Measurements from ENCODE around the gene VIL1.

The VIL1 gene

GRCh38 chr2:218384975-218385374, 33.9 kb upstream of the VIL1 start:
- Histone ChIP-seq H3K4me3 (ENCODE audit: low read length) (no peak overlapping the region; the same call in 1 of the 2 replicates), H3K9me3 (ENCODE audit: control insufficient read depth, insufficient read depth, low read length) (no peaks in the 10 kb centered on the region), H3K27ac (ENCODE audit: low read length) (no peak overlapping the region), H3K27me3 (ENCODE audit: control insufficient read depth, insufficient read depth, low read length) (no peaks in the 10 kb centered on the region; the same call in 1 of the 2 replicates), H3K36me3 (ENCODE audit: control insufficient read depth, insufficient read depth, low read length) (no peaks in the 10 kb centered on the region), H3K4me1 (ENCODE audit: control insufficient read depth, insufficient read depth, low read length) (no peaks in the 10 kb centered on the region)
- DNase-seq (ENCODE audit: low read depth, low spot score): no peak
- WGBS (ENCODE audit: insufficient coverage, insufficient read length): no CpG with 5 or more reads among the region's 9 CpGs

- Histone ChIP-seq H3K36me3 (ENCODE audit: control insufficient read depth, insufficient read depth, low read length) (no peaks in the 10 kb centered on the region), H3K4me1 (ENCODE audit: control insufficient read depth, insufficient read depth, low read length) (no peaks in the 10 kb centered on the region), H3K4me3 (ENCODE audit: low read length) (peak overlapping the region; percentile 67; the same call in 1 of the 2 replicates), H3K9me3 (ENCODE audit: control insufficient read depth, insufficient read depth, low read length) (no peaks in the 10 kb centered on the region), H3K27me3 (ENCODE audit: control insufficient read depth, insufficient read depth, low read length) (no peaks in the 10 kb centered on the region; the same call in 1 of the 2 replicates), H3K27ac (ENCODE audit: low read length) (no peak overlapping the region)
- DNase-seq (ENCODE audit: low read depth, low spot score): no peak
- WGBS (ENCODE audit: insufficient coverage, insufficient read length): no CpG with 5 or more reads among the region's 23 CpGs
Measured at GRCh38 chr2:218386505-218387368, 32.2 kb upstream of the VIL1 start.

- DNase-seq (ENCODE audit: low read depth, low spot score): no peak
- Histone ChIP-seq H3K4me3 (ENCODE audit: low read length) (peak overlapping the region; percentile 67; the same call in 1 of the 2 replicates), H3K36me3 (ENCODE audit: control insufficient read depth, insufficient read depth, low read length) (no peaks in the 10 kb centered on the region), H3K9me3 (ENCODE audit: control insufficient read depth, insufficient read depth, low read length) (no peaks in the 10 kb centered on the region), H3K27me3 (ENCODE audit: control insufficient read depth, insufficient read depth, low read length) (no peaks in the 10 kb centered on the region; the same call in 1 of the 2 replicates), H3K4me1 (ENCODE audit: control insufficient read depth, insufficient read depth, low read length) (no peaks in the 10 kb centered on the region), H3K27ac (ENCODE audit: low read length) (no peak overlapping the region)
- no CpG with 5 or more reads among the region's 38 CpGs for WGBS (ENCODE audit: insufficient coverage, insufficient read length)
Measured at GRCh38 chr2:218387369-218388194, 31.3 kb upstream of the VIL1 start.

GRCh38 chr2:218389333-218390150, 29.4 kb upstream of the VIL1 start:
- H3K27ac ChIP-seq (ENCODE audit: low read length): no peak overlapping the region
- H3K36me3 ChIP-seq (ENCODE audit: control insufficient read depth, insufficient read depth, low read length): no peaks in the 10 kb centered on the region
- H3K9me3 ChIP-seq (ENCODE audit: control insufficient read depth, insufficient read depth, low read length): no peaks in the 10 kb centered on the region
- peaks cover 2% of the 10 kb centered on the region; the same call in 1 of the 2 replicates for H3K4me1 ChIP-seq (ENCODE audit: control insufficient read depth, insufficient read depth, low read length)
- H3K27me3 ChIP-seq (ENCODE audit: control insufficient read depth, insufficient read depth, low read length): no peaks in the 10 kb centered on the region; the same call in 1 of the 2 replicates
- DNase-seq (ENCODE audit: low read depth, low spot score): no peak
- H3K4me3 ChIP-seq (ENCODE audit: low read length): no peak overlapping the region
- WGBS (ENCODE audit: insufficient coverage, insufficient read length): no CpG with 5 or more reads among the region's 17 CpGs

GRCh38 chr2:218391202-218391601, 27.7 kb upstream of the VIL1 start:
- DNase-seq (ENCODE audit: low read depth, low spot score): no peak
- no peaks in the 10 kb centered on the region; the same call in 1 of the 2 replicates for H3K27me3 ChIP-seq (ENCODE audit: control insufficient read depth, insufficient read depth, low read length)
- H3K36me3 ChIP-seq (ENCODE audit: control insufficient read depth, insufficient read depth, low read length): no peaks in the 10 kb centered on the region
- no peak overlapping the region for H3K27ac ChIP-seq (ENCODE audit: low read length)
- WGBS (ENCODE audit: insufficient coverage, insufficient read length): no CpG with 5 or more reads among the region's 23 CpGs
- H3K4me3 ChIP-seq (ENCODE audit: low read length): no peak overlapping the region
- peaks cover 2% of the 10 kb centered on the region; the same call in 1 of the 2 replicates for H3K4me1 ChIP-seq (ENCODE audit: control insufficient read depth, insufficient read depth, low read length)
- H3K9me3 ChIP-seq (ENCODE audit: control insufficient read depth, insufficient read depth, low read length): no peaks in the 10 kb centered on the region

GRCh38 chr2:218392459-218392858, 26.5 kb upstream of the VIL1 start:
- Histone ChIP-seq H3K4me1 (ENCODE audit: control insufficient read depth, insufficient read depth, low read length) (peaks cover 10% of the 10 kb centered on the region), H3K4me3 (ENCODE audit: low read length) (no peak overlapping the region), H3K9me3 (ENCODE audit: control insufficient read depth, insufficient read depth, low read length) (no peaks in the 10 kb centered on the region), H3K36me3 (ENCODE audit: control insufficient read depth, insufficient read depth, low read length) (no peaks in the 10 kb centered on the region), H3K27me3 (ENCODE audit: control insufficient read depth, insufficient read depth, low read length) (peaks cover 10% of the 10 kb centered on the region), H3K27ac (ENCODE audit: low read length) (no peak overlapping the region)
- no peak for DNase-seq (ENCODE audit: low read depth, low spot score)
- no CpG with 5 or more reads among the region's 5 CpGs for WGBS (ENCODE audit: insufficient coverage, insufficient read length)

- H3K4me3 ChIP-seq (ENCODE audit: low read length): no peak overlapping the region
- H3K27ac ChIP-seq (ENCODE audit: low read length): no peak overlapping the region
- no peaks in the 10 kb centered on the region for H3K9me3 ChIP-seq (ENCODE audit: control insufficient read depth, insufficient read depth, low read length)
- peaks cover 10% of the 10 kb centered on the region for H3K4me1 ChIP-seq (ENCODE audit: control insufficient read depth, insufficient read depth, low read length)
- no peaks in the 10 kb centered on the region for H3K36me3 ChIP-seq (ENCODE audit: control insufficient read depth, insufficient read depth, low read length)
- WGBS (ENCODE audit: insufficient coverage, insufficient read length): no CpG with 5 or more reads among the region's 16 CpGs
- no peak for DNase-seq (ENCODE audit: low read depth, low spot score)
- H3K27me3 ChIP-seq (ENCODE audit: control insufficient read depth, insufficient read depth, low read length): peaks cover 16% of the 10 kb centered on the region
Measured at GRCh38 chr2:218392891-218393462, 25.9 kb upstream of the VIL1 start.

- Histone ChIP-seq H3K4me1 (ENCODE audit: control insufficient read depth, insufficient read depth, low read length) (peaks cover 12% of the 10 kb centered on the region), H3K27ac (ENCODE audit: low read length) (no peak overlapping the region), H3K27me3 (ENCODE audit: control insufficient read depth, insufficient read depth, low read length) (peaks cover 22% of the 10 kb centered on the region), H3K36me3 (ENCODE audit: control insufficient read depth, insufficient read depth, low read length) (no peaks in the 10 kb centered on the region), H3K4me3 (ENCODE audit: low read length) (no peak overlapping the region), H3K9me3 (ENCODE audit: control insufficient read depth, insufficient read depth, low read length) (no peaks in the 10 kb centered on the region)
- DNase-seq (ENCODE audit: low read depth, low spot score): no peak
- no CpG with 5 or more reads among the region's 8 CpGs for WGBS (ENCODE audit: insufficient coverage, insufficient read length)
Measured at GRCh38 chr2:218393750-218394290, 25.1 kb upstream of the VIL1 start.

GRCh38 chr2:218394298-218395089, 24.4 kb upstream of the VIL1 start:
- H3K9me3 ChIP-seq (ENCODE audit: control insufficient read depth, insufficient read depth, low read length): no peaks in the 10 kb centered on the region
- no peaks in the 10 kb centered on the region for H3K36me3 ChIP-seq (ENCODE audit: control insufficient read depth, insufficient read depth, low read length)
- no peak for DNase-seq (ENCODE audit: low read depth, low spot score)
- H3K27ac ChIP-seq (ENCODE audit: low read length): no peak overlapping the region
- WGBS (ENCODE audit: insufficient coverage, insufficient read length): no CpG with 5 or more reads among the region's 13 CpGs
- peaks cover 27% of the 10 kb centered on the region for H3K27me3 ChIP-seq (ENCODE audit: control insufficient read depth, insufficient read depth, low read length)
- H3K4me3 ChIP-seq (ENCODE audit: low read length): no peak overlapping the region
- H3K4me1 ChIP-seq (ENCODE audit: control insufficient read depth, insufficient read depth, low read length): peaks cover 12% of the 10 kb centered on the region

All from iPS DF 6.9 (cell line).